A673 (cell line): Measurements from ENCODE around the gene SIRT7. TPM values are rescaled to one million over a fixed set of nuclear protein-coding genes. Genes with fewer than 3 reads are reported as not detected.
A peak's percentile ranks its signal among the peaks of the same experiment; 100 is the strongest.

Experiments
- BruUV-seq: library from RNA; stranded (reverse); fragments of 400-500 nt; replicated peaks from 2 replicates; lab custom pipeline; 2021; lab: Mats Ljungman, UMichigan
- CTCF ChIA-PET: fragments of 300-600 bp; sonication (Branson Sonifier 250); formaldehyde crosslinking; loops from one replicate; lab custom pipeline; 2022; ENCODE audit warnings: antibody characterized with exemption; lab: Charles Lee
- POLR2A ChIA-PET: fragments of 300-600 bp; sonication (Branson Sonifier 250); formaldehyde crosslinking; loops from one replicate; lab custom pipeline; 2022; ENCODE audit warnings: antibody characterized with exemption; ENCODE audit not compliant: low non-redundant PET; lab: Charles Lee
- DNase-seq: peaks from one replicate; pipeline ENCODE4 v3.0.0-alpha.2; 2015; ENCODE audit warnings: low spot score
- H3K27ac ChIP-seq: fragments of 200-600 bp; sonication (generic); 2 replicates; pipeline ENCODE4 v1.5.1; 2016; ENCODE audit warnings: mixed run types, low read depth, mild to moderate bottlenecking, mixed read lengths, antibody characterized with exemption, low read length; ENCODE audit not compliant: poor library complexity, severe bottlenecking
- H3K27me3 ChIP-seq: fragments of 200-600 bp; sonication (generic); replicated peaks from 2 replicates; pipeline ENCODE4 v1.6.1; 2017; ENCODE audit warnings: mixed run types, low read depth, mild to moderate bottlenecking, mixed read lengths, antibody characterized with exemption, low read length; ENCODE audit not compliant: insufficient read depth, poor library complexity
- H3K36me3 ChIP-seq: fragments of 200-600 bp; sonication (generic); 2 replicates; pipeline ENCODE4 v1.6.1; 2016; ENCODE audit warnings: mixed run types, mild to moderate bottlenecking, mixed read lengths, antibody characterized with exemption, low read length; ENCODE audit not compliant: insufficient read depth, poor library complexity, severe bottlenecking
- H3K4me1 ChIP-seq: fragments of 200-600 bp; sonication (generic); 2 replicates; pipeline ENCODE4 v1.6.1; 2017; ENCODE audit warnings: mixed run types, mild to moderate bottlenecking, mixed read lengths, antibody characterized with exemption, low read length; ENCODE audit not compliant: insufficient read depth, poor library complexity, severe bottlenecking
- H3K4me3 ChIP-seq: fragments of 200-600 bp; sonication (generic); 2 replicates; pipeline ENCODE4 v1.5.1; 2016; ENCODE audit warnings: low read depth, mixed run types, mild to moderate bottlenecking, mixed read lengths, low read length; ENCODE audit not compliant: poor library complexity, severe bottlenecking
- H3K9me3 ChIP-seq: fragments of 200-600 bp; sonication (generic); 2 replicates; pipeline ENCODE4 v1.6.1; 2016; ENCODE audit warnings: mixed run types, low read depth, mild to moderate bottlenecking, mixed read lengths, antibody characterized with exemption, low read length; ENCODE audit not compliant: poor library complexity, severe bottlenecking
- EZH2 ChIP-seq: fragments of 200-600 bp; sonication (generic); IDR thresholded peaks from 2 replicates; pipeline ENCODE4 v1.6.1; 2017; ENCODE audit warnings: borderline replicate concordance, low read depth, mild to moderate bottlenecking, mixed read lengths, antibody characterized with exemption, low read length; ENCODE audit not compliant: poor library complexity, severe bottlenecking
- intact Hi-C: fragments of 100-400 bp; cut with micrococcal nuclease; formaldehyde crosslinking; loops from one replicate; pipeline ENCODE4 v1.10.0; 2022; ENCODE audit not compliant: unreplicated experiment
- total RNA-seq: library from RNA; stranded (reverse); gene quantifications from 2 replicates; pipeline ENCODE4 v1.2.3, GENCODE V29; 2021
- TF ChIP-seq, protein P1 (sequence below): fragments of 300-800, 200-600 bp; sonication (generic); conservative IDR thresholded peaks from 2 replicates; pipeline ENCODE4 v1.5.1; 2017; ENCODE audit warnings: low read depth, mild to moderate bottlenecking, antibody characterized with exemption, low read length, moderate library complexity, mixed read lengths

The SIRT7 gene
- total RNA-seq, 1 experiment from 2014 or later, result 36.6 TPM

DNA sequence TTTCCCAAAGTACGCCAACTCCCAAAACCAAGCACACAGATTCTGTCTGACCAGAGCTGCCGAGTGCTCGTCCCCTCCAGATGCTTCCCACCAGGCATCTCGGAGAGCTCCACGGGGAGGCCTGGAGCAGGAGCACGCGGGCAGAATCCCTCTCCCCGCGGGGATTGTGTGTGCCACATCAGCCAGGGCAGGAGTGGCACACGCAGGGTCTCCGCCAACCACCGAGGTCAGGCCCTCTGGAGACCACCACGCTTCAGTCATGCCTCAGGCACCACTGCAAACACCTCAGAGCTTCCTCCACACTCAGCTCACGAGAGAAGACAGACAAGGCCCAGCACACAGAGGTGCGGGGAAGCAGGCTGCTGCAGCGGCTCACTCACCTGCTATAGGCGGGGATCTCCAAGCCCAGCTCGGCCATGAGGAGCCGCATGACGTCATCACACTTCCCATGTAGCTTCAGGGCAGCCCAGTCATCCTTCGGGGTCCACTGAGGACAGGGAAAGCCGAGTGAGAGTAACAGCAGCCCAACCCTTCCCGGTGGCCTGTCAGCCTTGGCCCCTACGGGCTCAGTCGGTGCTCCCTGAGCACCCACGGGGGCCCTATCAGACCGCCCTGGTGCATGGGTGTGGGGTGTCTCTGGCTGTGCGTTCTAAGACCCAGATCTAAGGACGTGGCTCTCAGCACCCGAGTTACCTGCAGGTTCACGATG, 4.4 kb downstream of the SIRT7 start:
- no peaks in the 10 kb centered on the region for H3K27me3 ChIP-seq
- intact Hi-C loops, result no loop called here
- TF ChIP-seq, protein P1, sequence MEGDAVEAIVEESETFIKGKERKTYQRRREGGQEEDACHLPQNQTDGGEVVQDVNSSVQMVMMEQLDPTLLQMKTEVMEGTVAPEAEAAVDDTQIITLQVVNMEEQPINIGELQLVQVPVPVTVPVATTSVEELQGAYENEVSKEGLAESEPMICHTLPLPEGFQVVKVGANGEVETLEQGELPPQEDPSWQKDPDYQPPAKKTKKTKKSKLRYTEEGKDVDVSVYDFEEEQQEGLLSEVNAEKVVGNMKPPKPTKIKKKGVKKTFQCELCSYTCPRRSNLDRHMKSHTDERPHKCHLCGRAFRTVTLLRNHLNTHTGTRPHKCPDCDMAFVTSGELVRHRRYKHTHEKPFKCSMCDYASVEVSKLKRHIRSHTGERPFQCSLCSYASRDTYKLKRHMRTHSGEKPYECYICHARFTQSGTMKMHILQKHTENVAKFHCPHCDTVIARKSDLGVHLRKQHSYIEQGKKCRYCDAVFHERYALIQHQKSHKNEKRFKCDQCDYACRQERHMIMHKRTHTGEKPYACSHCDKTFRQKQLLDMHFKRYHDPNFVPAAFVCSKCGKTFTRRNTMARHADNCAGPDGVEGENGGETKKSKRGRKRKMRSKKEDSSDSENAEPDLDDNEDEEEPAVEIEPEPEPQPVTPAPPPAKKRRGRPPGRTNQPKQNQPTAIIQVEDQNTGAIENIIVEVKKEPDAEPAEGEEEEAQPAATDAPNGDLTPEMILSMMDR, result no peak
- TF ChIP-seq EZH2, result no peak
- POLR2A ChIA-PET, result no interaction called here
- H3K36me3 ChIP-seq, result peaks cover 34% of the 10 kb centered on the region
- peaks cover 12% of the 10 kb centered on the region for H3K4me1 ChIP-seq
- no peak overlapping the region for H3K4me3 ChIP-seq
- DNase-seq, result no peak
- CTCF ChIA-PET, result no interaction called here
- H3K27ac ChIP-seq, result no peak overlapping the region
- H3K9me3 ChIP-seq, result no peaks in the 10 kb centered on the region
- no TSS peak for BruUV-seq

DNA sequence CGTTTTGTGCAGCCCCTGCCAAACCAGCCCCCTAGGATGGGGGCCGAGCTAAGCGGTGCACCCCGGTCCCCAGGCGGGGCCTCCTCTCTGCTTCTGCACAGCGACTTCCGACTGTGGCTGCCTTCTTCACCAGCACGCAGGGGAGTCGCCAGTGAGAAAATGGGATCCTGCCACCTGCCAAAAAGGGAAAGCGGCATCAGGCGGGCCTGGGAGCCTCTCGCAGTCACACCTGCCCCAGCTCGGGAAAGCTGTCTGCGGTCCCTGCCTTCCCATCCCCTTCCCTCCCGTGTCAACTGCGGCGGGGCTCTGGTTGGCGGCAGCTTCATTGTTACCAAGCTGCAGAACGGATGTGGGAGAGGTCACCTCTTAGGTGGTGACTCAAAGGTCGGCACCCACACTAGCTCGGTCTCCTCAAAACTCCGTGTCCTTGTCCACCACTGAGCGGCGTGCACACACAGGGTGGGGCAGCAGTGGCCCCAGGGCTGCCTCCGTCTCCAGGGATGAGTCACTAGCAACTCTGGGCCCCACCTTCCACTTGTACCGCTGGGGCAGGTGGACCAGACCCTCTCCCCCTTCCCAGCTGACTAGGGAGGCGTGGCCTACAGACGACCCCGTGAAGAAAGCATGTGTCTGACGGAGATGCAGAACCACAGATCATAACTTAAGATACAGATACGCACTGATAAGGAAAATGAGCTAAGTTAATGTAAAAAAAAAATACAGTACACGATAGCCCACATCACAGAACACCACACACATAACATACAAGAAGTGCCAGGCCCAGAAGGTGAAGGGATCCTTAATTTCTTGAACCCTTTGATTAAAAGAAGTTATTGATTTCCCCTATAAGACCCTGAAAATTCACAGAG, 5.3 kb downstream of the SIRT7 start:
- no peak overlapping the region for H3K4me3 ChIP-seq
- no peaks in the 10 kb centered on the region for H3K27me3 ChIP-seq
- TF ChIP-seq EZH2, result no peak
- TF ChIP-seq, protein P1, result no peak
- ChIA-PET CTCF (no interaction called here), POLR2A (no interaction called here)
- H3K4me1 ChIP-seq, result peaks cover 12% of the 10 kb centered on the region
- no TSS peak for BruUV-seq
- no peak for DNase-seq
- intact Hi-C loops, result no loop called here
- H3K9me3 ChIP-seq, result no peaks in the 10 kb centered on the region
- peaks cover 42% of the 10 kb centered on the region for H3K36me3 ChIP-seq
- H3K27ac ChIP-seq, result no peak overlapping the region

DNA sequence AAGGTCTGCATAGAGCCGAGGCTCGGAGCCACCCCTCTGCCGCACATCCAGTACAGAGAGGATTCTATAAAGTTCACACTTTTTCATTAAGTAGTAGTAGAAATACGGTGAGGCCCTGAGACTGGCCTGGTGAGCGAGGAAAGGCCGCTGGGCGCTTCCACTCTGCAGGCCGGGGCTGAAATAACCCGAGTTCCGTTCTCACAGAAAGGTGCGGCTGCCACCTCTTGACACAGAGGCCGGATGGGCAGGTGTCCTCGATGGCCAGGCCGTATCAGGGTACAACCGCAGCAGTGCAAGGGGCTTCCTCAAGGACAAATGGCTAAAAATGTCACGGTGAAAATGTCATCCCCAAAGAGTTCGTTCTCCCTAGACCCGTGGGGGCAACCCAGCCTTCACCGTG, 6.0 kb downstream of the SIRT7 start:
- no peaks in the 10 kb centered on the region for H3K9me3 ChIP-seq
- H3K36me3 ChIP-seq, result peaks cover 44% of the 10 kb centered on the region
- ChIA-PET POLR2A (no interaction called here), CTCF (no interaction called here)
- H3K27me3 ChIP-seq, result no peaks in the 10 kb centered on the region
- TF ChIP-seq, protein P1, result no peak
- intact Hi-C loops, result no loop called here
- peaks cover 10% of the 10 kb centered on the region for H3K4me1 ChIP-seq
- DNase-seq, result no peak
- peak overlapping the region; percentile 33 for H3K4me3 ChIP-seq
- peak overlapping the region; percentile 51 for H3K27ac ChIP-seq
- BruUV-seq, result no TSS peak
